ENCODE measurements around the gene TBC1D22A.
A peak's percentile ranks its signal among the peaks of the same experiment; 100 is the strongest.

Gene TBC1D22A

DNA sequence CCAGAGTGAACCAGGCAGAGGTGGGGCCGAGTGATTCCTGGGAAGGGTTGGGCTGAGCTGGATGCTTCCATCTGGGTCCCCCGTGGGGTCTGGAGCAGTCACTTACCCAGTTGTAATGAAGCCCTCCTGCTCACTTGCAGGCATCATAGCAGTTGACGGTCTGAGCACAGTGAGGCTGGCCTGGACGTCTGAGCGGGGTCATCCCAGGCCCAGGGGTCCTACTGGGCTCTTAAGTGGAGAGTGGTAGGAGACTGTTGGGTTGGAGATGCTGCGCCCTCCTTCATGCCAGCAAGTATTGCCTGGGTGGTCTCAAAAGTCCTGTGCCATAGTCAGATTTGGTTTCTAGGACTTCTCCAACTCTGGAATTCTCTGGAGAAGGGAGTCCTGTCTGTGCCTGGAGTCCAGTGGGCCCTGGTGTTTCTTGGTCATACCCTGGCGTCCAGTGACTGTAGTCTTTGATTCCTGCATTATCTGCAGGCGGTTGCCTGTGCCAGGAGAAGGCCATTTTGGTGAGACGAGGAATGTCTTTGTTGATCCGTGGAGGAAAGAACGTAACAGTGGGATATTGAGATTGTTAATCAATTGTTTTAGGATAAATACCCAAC lies 82.3 kb downstream of the TBC1D22A start:
- DNase-seq = no peak

DNA sequence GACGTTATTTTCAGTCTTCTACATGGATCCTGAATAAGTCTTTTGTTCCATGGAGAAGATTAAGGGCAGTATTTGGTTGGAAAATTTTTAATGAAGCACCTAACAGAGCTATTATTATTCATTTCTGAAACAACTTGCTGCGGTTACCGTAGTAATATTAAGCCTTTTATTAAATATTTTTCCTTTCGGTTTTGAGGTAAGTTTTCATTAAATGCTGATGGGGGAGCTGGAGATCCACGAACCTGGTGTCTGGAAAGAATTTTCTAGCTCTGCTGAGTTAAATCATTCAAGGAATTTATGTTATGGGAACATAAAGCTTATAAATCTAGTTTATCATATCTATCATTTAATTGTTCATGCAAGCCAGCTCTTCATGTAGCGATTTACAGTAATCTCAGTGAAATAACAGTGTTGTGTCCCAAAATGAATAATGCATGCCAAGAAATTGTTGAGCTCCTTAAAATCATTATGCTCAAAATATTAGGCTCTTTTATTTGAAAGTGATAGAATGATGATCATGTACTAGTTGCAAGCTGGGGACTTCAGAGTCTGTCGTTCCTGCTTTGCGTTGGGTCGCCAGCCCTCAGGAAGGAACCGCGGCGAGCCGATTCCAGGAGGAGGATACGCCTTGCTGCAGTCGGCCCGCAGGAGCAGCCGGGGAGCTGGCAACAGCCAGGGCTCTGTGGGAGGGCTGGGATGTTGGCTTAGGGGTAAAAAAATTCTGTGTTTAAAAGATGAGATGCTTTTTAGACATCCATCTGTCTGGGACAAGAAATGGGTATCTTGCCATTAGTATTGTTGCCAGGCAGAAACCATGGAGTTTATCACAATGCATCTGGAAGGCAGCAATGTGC lies 83.1 kb downstream of the TBC1D22A start:
- DNase-seq = peak; percentile 35

DNA sequence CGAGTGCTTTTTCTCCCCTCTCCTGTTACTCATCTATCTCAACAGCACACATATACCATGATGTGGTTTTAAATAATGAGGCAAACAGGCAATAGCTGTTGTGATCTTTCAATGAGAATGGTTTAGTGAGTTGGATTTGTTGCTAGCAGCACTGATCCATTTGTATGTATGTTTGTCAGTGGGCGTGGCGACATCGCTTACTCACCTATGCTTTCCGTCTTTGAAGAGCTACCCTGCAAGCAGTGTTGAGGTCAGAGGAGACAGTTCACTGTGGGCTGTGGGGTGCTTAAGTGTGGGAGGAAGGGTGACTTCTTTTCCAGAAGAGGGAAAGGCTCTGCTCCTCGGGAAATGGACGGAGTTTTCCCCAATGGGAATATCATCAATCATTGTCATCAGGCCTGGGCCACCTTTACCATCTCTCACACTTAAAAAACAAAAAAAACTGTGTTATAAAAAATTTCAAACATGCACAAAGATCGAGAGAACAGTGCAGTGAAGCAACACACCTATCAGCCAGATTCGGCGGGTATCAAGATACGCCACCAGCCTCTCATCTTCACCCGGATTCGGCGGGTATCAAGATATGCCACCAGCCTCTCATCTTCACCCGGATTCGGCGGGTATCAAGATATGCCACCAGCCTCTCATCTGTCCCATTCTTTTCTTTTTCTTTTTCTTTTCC lies 83.8 kb downstream of the TBC1D22A start:
- DNase-seq = peak; percentile 50

DNA sequence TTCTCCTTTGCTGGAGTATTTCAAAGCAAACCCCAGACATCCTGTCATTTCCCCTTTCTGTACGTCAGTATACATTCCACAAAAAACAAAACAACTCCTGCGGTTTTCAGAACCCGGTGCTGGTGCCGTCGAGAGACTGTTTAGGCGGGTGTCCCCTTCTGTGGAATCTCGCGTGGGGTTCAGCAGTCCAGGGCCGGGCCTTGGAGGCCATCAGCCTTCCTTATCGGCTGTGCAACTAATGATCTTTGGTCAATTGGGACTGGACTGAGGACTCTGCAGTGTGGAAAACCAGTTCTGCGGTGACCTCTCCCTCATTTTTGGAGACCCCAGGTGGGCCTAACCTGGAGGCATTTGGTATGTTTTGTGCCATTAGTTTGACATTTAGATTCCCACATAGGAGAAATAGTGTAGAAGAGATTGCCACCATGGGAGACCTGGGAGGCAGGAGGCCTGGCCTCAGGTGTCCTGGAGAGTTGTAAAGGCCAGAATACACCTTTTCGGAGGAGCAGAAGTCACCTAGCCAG lies 84.4 kb downstream of the TBC1D22A start:
- DNase-seq = no peak

DNA sequence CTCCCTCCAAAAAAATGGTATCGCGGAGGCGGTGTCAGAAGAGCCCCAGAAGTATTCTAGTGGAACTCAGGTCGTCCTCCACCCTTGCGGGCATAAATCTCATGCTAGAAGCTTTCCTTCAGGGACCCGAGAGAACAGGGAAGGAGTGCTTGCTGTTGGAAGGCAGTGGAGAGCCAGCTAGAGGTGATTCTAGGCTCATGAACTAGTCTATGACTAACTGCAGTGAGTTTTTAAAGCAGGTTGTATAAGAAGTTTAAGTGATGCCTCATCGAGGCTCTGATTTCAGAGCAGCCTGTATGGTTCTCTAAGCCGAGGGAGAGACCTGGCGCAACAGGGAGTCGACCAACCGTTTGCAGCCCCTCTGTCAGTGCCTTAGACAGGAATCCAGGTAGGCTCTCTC lies 85.7 kb downstream of the TBC1D22A start:
- DNase-seq = peak; percentile 19

DNA sequence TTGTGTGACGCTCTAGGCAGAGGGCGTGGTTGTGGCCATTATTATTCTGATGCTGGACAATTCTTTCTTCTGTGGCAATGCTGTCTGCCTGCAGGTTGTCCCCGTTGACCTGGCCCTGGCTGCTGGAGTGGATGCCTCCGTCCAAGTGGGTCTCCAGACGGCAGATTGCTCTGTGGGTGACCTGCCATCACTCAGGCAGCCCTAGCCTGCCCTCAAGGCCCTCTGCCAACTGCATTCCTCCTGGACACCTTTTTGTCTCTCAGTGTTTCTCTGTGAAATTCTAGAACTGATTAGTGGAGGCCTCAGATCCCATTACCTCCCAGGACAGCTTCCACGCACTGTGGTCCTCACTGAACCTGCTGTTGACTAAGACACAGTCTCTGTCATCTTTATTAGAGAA lies 86.7 kb downstream of the TBC1D22A start:
- DNase-seq = peak; percentile 32

DNA sequence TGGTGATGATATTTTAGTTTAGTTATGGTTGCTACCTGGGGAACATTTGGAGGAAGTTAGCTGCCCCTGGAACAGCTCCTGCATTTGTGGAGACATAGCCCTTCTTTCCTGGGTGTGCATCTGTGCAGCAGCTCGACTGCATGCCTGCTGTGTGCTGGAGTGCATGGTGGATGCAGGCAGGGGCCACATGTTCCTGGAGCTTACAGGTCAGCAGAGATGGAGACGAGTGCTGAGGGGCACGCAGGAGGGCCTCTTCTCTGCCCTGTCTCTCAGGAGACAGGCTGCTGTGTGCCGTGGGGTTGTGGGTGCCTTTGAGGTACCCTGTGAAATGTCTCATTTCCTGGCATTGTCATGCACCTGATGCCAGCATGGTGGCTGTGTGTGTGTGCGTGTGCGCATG lies 87.5 kb downstream of the TBC1D22A start:
- peak; percentile 21 for DNase-seq

DNA sequence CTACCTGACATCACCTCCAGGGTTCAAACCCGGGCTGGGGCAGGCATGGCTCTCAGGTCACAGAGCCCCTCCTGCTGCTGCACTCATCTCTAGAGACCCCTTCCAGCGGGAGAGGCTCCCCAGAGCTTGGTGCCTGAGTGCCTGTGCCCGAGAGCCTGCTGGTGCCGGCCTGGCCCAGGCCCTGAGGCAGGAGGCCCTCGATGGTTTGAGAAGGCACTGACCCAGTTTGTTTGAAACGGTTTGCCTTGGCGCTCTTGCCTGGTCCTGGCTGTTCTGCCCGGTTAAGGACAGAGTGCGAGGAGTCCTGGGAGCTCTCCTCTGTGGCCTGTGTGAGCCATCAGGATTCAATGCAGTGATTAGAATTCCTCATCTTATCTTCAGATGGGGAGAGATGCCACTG lies 88.9 kb downstream of the TBC1D22A start:
- no peak for DNase-seq

DNA sequence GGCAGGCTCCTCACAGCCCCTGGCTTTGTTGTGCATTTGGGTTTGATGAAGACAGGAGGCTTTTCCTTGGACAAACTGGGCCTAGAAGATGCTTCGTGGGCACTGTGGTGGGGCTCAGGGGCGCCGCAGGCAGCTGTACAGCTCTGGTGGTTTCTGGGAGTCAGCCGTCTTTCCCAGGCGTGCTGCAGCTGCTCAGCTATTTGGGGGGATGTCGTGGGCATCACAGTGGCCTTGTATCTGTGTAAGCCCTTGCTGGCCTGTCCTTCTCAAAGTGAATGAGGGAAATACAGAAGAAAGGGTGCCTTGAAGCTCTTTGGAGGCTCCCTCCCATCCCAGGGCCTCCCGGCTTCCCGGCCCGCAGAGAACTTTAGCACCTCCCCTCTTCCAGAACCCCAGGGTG lies 89.5 kb downstream of the TBC1D22A start:
- no peak for DNase-seq

DNA sequence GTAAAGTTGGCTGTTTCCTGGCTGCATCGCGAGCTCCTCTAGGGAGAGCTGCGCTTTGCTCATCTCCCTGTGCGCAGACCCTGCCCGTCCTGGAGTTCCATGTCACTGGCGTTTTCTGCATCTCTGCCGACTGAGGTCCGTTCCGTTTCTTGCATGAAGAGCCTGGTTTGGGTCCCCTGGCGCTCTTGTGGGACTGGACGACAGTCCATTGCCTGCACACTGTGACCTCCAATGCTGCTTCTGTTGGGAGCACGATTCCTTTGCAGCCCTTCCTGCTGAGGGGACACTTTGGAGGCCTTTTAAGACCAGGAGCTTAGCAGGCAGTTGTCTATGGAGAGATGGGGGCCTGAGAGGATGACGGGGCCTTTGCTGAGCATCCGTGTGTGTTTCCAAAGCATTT lies 90.3 kb downstream of the TBC1D22A start:
- no peak for DNase-seq

DNA sequence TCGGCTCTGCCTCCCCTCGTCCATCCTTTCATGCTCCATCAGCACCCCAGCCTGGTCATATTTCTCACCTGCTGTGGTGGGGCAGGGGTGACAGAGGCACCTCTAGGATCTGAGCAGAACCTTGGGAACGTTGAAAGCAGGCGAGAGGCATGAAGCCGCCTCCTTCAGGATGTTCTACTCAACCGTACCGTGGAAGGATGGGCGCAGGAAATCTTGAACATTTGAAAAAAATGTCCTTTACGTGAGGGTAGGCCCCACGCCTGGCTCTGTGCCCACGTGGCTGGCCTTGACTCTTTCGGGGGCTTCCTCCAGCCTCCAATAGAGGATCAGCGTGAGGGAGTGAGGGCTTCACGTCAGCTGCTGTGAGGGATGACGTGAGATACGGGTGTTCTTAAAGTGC lies 90.7 kb downstream of the TBC1D22A start:
- no peak for DNase-seq

DNA sequence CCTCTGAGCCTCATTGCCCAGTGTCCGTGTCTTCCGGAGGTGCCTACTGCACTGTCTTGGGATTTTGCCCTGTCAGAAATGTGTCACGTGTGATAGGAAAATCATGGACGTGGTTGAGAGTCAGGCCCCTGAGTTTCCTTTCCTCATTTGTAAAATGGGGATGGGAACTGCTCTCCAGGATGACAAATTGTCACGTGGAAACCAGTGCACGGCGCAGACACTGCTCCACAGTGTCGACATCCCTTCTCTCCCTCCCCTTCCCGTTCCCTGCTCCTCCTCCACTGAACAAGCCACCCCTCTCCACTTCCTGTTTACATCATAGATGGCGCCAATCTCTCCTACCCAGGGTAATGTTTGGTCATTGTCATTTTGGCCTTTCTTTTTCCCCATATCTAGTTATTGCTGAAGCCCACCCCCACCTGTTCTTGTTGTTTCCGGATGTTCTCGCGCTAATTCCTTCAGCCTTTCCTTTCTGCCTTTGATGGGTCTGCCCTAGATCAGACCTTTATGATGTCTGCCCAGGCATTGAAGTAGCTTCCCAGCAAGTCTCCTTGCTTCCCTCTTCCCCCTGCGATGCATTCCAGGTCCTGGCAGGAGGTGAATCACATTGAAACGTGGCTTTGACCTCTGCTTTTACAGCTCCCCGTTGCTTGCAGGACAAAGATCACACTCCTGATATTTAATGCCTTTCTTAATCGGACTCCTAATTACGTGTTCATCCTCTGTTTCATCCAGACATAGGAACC lies 91.8 kb downstream of the TBC1D22A start:
- DNase-seq = no peak

DNA sequence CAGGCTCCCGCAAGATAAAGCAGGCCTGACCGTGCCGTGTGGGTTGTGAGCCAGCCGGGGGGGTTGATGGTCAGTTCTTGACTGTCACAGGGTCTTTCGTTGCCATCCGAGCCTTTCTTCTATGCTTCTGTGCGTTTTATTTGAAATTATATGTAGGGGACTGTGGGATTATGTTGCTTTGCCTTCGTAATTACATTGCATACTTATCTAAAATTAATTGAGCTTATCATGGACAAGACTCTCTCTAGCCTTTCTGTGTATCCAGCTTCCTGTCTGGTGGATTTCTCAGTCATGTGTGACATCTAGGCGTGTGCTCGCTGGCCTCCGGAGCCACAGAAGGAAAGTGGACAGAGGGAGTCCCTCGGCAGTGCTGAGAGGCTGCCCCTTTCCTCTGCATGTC lies 93.2 kb downstream of the TBC1D22A start:
- DNase-seq = no peak

DNA sequence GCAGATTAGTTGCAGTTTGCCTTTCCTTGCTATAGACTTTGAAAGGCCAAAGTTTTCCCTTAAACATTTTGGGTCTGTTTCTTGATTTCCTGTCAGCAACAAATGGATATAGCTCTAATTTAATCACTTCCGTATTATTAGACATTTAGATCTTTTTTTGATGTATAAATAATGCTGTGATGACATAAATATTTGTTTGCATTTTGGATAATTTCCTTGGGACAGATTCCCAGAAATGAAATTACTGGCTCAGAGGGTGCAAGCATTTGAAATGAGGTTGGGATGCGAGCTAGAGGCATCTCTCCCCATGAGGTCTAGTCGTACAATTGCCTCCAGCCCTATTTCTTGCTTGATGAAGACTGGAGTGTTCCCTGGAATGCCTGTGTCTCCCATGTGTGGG lies 94.2 kb downstream of the TBC1D22A start:
- DNase-seq = no peak

DNA sequence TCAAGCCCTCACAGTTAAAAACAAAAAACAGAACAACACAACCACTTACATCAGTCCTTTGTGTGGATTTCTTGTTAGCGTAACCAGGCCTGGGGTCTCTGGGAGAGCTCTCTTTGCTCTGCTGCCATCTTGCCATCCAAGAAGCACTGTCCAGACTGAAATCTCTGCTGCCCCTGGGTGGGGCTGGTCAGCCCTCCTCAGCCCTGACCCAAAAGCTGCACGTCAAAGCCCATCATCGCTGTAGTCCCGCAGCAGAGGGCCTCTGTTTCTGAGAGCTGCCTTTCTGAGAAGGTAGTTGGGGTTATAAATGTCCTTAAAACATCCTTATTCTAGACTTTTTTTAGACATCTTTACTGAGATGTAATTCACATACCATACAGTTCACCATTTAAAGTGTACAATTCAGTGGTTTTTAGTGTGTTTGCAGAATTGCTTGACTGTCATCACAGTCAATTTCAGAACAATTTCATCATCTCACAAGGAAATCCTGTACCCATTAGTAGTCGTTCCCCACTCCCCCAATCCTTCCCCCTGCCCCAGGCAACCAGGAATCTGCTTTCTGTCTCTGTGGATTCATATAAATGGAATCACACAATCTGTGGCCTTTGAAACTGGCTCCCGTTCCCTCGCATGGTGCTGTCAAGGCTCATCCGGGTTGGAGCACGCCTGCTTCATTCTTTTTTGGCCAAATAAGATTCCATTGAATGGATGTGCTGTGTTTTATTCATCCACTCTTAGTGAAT lies 94.9 kb downstream of the TBC1D22A start:
- DNase-seq = no peak

DNA sequence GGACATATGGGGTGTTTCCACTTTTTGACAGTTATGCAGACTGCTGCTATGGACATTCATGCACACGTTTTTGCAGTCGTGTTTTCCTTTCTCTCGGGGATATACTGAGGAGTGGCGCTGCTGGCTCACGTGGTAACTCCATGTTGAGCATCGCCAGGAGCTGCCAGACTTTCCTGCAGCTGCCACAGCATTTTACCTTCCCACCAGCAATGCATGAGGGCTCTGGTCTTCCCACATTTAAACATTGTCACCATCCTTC lies 95.4 kb downstream of the TBC1D22A start:
- no peak for DNase-seq

DNA sequence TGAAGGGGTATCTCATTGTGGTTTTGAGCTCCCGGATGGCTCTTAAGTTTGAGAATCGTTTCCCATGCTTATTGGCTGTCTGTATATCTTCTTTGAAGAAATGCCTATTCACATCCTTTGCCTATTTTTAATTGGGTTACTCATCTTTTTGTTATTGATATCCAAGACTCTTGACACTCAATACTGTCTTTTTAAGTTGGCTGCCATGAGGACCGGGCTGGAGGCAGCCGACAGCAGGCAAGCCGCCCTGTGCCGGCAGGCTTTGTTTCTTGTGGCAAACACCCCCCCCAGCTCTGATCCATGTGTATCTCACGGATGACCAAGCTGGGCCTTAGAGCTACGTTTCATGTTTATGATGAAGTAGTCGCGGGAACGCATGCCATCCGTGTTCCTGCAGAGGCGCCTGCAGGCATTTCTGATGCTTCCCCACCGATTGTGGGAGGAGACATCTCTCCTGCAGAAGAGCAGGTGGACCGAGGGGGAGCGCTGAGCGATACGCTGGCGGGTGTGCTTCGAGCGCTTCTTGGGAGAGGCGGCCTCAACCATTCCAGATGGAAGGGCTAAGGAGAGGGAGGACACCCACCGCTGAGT lies 95.8 kb downstream of the TBC1D22A start:
- no peak for DNase-seq

DNA sequence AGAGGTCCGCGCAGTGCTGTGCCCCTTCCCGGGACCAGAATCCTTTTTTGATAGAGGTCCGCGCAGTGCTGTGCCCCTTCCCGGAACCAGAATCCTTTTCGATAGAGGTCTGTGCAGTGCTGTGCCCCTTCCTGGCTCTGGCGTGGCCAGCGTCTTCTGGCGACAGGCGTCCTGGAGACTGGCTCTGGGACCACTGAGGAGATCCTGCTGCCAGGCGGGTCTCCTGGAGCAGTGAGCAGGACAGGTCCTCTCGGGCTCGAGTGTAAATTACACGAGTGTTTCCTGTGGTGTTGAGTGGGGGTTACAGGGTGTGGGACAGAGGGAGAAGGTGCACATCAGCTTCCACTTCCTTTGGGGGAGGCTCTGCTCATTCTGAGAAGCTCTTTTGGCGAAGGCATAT lies 98.1 kb downstream of the TBC1D22A start:
- DNase-seq = no peak

DNA sequence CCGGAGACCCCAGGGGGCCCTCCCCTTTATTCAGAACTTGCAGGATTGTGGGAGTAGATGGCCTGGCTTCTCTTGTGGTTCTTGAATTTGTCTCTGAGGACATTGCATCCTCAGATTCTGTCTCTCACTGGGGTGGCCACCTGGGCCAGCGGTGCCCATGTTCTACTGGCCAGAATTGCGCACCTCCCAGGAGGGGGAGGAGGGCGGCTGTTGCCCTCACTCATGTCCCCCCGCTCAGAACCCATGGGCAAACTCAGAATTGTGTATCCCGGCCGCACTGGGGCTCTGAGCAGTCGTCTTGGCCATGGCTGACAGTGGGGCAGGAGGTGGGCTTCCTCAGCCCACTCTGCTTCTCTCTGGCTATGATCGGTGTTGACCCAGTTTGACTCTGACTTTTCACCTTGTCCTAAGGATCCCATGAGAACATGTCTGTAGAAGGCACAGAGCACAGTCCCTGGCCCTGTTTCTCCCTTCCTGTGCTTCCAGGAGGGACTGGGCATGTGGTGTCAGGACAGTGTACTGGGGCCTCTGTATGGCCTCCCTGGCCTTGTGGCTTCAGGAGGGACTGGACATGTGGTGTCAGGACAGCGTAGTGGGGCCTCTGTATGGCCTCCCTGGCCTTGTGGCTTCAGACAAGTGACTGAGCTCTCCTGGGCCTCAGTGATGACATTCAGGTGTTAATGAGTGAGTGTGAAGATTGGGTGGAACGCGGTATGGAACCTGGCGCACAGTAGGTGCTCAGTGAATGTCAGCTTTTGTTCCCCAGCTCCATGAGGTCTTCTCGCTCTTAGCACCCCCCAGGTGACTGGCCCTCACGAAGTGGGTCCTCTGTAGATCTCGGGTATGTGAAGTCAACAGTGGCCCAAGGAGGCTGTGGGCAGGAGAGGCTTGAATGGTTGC lies 99.3 kb downstream of the TBC1D22A start:
- DNase-seq = peak; percentile 44

DNA sequence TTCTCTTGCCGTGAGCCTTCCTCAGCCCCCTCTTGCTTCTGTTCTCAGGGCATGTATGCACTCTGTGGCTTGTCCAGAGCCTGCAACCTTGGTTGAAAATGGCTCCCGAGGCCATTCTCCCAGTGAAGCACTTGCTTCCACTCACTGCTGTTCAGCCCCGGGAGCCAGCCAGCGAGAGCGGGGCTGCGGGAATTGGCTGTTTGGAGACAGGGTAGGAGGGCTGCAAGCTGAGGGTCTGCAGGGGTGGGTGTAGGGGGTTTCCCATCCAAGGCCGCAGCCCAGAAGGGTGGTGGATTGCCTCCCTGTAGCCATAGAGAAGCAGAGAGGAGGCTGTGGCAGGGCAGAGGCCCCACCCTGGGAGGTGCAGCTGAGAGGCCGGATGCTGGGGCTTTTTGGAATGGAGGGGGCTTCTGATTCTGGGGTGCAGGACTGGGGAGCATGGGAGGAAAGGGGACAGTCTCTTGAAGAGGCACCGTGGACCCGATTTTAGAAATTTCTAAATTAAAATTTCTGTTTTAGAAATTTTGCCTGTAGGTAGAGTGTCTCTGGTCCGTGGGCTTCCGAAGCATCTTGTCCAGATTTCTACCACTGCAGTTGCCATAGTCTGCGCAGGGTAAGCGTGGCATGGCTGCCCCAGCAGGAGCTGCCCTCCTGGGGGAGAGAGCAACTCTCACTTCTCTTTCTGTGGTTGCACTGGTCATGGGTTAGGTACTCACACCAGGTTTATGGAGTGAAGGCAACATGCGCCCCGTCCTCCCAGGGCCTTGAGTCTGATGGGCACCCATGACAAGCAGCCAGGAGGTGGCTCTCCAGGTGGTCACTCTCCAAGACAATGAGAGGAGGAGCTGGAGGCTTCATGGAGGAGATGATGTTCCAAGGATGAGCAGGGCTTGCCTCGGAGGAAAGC lies 100.2 kb downstream of the TBC1D22A start:
- peak; percentile 38 for DNase-seq
